ENCODE measurements around the gene GPA33.

GPA33 gene

DNA sequence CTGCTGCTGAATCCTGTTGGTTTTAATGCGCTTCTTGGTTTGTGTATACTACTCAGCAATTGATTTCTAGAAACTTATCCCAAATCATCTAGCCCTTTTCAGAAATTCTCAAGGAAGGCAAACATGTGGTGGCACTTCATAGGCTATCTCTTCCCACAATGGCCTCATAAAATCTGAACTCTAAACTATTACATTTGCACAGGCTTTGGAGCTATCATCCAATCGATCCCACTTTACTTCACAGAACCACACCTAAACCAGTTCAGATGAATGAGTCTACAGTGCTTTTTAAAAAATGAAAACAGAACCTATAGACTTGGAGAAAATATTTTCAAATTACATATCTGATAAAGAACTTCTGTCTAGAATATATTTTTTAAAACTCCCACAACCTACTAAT, 10.6 kb upstream of the GPA33 start:
- Histone ChIP-seq H3K9me2 (ENCODE audit: low read depth, low read length) (no peaks in the 10 kb centered on the region), H3K36me3 (ENCODE audit: insufficient read depth, low read length) (no peaks in the 10 kb centered on the region), H3K4me2 (ENCODE audit: low read length) (no peak overlapping the region), H3K27me3 (ENCODE audit: insufficient read depth, low read length) (peaks cover 8% of the 10 kb centered on the region; the same call in 1 of the 2 replicates), H3F3A (ENCODE audit: insufficient read depth, low read length) (no peaks in the 10 kb centered on the region), H3K79me2 (ENCODE audit: insufficient read depth, low read length) (no peaks in the 10 kb centered on the region), H3K4me3 (ENCODE audit: low read depth, low read length, poor library complexity, severe bottlenecking) (no peak overlapping the region), H4K20me1 (ENCODE audit: insufficient read depth, low read length) (no peaks in the 10 kb centered on the region), H3K4me1 (ENCODE audit: insufficient read depth, low read length, severe bottlenecking) (peaks cover 20% of the 10 kb centered on the region), H2AFZ (ENCODE audit: low read length) (no peak overlapping the region), H3K9me3 (ENCODE audit: low read length) (peaks cover 3% of the 10 kb centered on the region; the same call in 1 of the 2 replicates), H3K9ac (ENCODE audit: low read length) (no peak overlapping the region), H3K27ac (ENCODE audit: low read depth, low read length, poor library complexity, severe bottlenecking) (no peak overlapping the region)
- no peak for TF ChIP-seq EZH2 (IDR thresholded peaks at IDR 0.05; ENCODE audit: borderline replicate concordance, low read length)
- TF ChIP-seq, protein P1, sequence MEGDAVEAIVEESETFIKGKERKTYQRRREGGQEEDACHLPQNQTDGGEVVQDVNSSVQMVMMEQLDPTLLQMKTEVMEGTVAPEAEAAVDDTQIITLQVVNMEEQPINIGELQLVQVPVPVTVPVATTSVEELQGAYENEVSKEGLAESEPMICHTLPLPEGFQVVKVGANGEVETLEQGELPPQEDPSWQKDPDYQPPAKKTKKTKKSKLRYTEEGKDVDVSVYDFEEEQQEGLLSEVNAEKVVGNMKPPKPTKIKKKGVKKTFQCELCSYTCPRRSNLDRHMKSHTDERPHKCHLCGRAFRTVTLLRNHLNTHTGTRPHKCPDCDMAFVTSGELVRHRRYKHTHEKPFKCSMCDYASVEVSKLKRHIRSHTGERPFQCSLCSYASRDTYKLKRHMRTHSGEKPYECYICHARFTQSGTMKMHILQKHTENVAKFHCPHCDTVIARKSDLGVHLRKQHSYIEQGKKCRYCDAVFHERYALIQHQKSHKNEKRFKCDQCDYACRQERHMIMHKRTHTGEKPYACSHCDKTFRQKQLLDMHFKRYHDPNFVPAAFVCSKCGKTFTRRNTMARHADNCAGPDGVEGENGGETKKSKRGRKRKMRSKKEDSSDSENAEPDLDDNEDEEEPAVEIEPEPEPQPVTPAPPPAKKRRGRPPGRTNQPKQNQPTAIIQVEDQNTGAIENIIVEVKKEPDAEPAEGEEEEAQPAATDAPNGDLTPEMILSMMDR (IDR thresholded peaks at IDR 0.05; ENCODE audit: low read length): no peak

DNA sequence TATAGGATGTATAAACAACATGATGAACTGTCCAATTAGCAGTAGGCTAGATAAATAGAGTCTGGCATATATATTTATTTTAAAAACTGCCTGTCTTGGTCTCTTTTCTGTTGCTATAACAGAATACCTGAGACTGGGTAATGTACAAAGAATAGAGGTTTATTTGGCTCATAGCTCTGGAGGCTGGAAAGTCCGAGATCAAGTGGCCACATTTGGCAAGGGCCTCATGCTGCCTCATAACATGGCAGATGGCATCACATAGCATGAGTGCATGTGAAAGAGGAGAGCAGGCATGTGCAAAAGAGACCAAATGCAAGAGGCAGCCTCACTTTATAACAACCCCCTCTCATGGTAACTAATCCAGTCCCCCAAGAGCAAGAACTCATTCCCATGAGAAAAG, 9.7 kb upstream of the GPA33 start:
- Histone ChIP-seq H2AFZ (ENCODE audit: low read length) (no peak overlapping the region), H3K4me3 (ENCODE audit: low read depth, low read length, poor library complexity, severe bottlenecking) (no peak overlapping the region), H3K79me2 (ENCODE audit: insufficient read depth, low read length) (no peaks in the 10 kb centered on the region), H3K9me2 (ENCODE audit: low read depth, low read length) (no peaks in the 10 kb centered on the region), H3K9me3 (ENCODE audit: low read length) (peaks cover 3% of the 10 kb centered on the region; the same call in 1 of the 2 replicates), H3K4me2 (ENCODE audit: low read length) (no peak overlapping the region), H4K20me1 (ENCODE audit: insufficient read depth, low read length) (no peaks in the 10 kb centered on the region), H3K9ac (ENCODE audit: low read length) (no peak overlapping the region), H3F3A (ENCODE audit: insufficient read depth, low read length) (no peaks in the 10 kb centered on the region), H3K4me1 (ENCODE audit: insufficient read depth, low read length, severe bottlenecking) (peaks cover 11% of the 10 kb centered on the region), H3K27ac (ENCODE audit: low read depth, low read length, poor library complexity, severe bottlenecking) (no peak overlapping the region), H3K36me3 (ENCODE audit: insufficient read depth, low read length) (no peaks in the 10 kb centered on the region), H3K27me3 (ENCODE audit: insufficient read depth, low read length) (peaks cover 8% of the 10 kb centered on the region; the same call in 1 of the 2 replicates)
- TF ChIP-seq EZH2 (IDR thresholded peaks at IDR 0.05; ENCODE audit: borderline replicate concordance, low read length): no peak
- TF ChIP-seq, protein P1 (IDR thresholded peaks at IDR 0.05; ENCODE audit: low read length): no peak

DNA sequence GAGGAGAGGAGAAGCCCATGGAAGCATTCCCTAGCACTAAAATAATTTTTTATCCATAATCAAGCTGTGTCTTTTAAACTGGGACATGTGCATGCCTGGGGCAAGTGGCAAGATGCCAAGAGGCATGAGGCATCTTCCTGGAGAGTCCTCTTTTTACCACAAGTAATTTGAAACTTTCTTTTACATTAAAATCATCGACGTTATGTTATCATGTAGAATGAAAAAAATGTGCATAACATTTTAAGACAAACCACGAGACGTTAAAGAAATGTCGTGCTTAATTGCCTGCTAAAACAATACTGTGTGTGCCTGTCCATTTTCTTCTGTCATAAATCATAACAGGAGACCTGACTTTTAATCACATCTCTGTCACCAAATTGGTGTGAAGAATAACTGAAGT, 5.2 kb upstream of the GPA33 start:
- Histone ChIP-seq H3K79me2 (ENCODE audit: insufficient read depth, low read length) (no peaks in the 10 kb centered on the region), H3K9me2 (ENCODE audit: low read depth, low read length) (no peaks in the 10 kb centered on the region), H3K27ac (ENCODE audit: low read depth, low read length, poor library complexity, severe bottlenecking) (no peak overlapping the region), H3K36me3 (ENCODE audit: insufficient read depth, low read length) (no peaks in the 10 kb centered on the region), H3K27me3 (ENCODE audit: insufficient read depth, low read length) (0 out of 2 replicates have a peak, but pooled peaks cover 12% of the 10 kb centered on the region), H4K20me1 (ENCODE audit: insufficient read depth, low read length) (no peaks in the 10 kb centered on the region), H3K4me2 (ENCODE audit: low read length) (no peak overlapping the region), H3F3A (ENCODE audit: insufficient read depth, low read length) (no peaks in the 10 kb centered on the region), H3K4me3 (ENCODE audit: low read depth, low read length, poor library complexity, severe bottlenecking) (no peak overlapping the region), H3K9me3 (ENCODE audit: low read length) (peaks cover 3% of the 10 kb centered on the region; the same call in 1 of the 2 replicates), H2AFZ (ENCODE audit: low read length) (no peak overlapping the region), H3K9ac (ENCODE audit: low read length) (no peak overlapping the region), H3K4me1 (ENCODE audit: insufficient read depth, low read length, severe bottlenecking) (no peaks in the 10 kb centered on the region)
- TF ChIP-seq, protein P1 (IDR thresholded peaks at IDR 0.05; ENCODE audit: low read length): no peak
- TF ChIP-seq EZH2 (IDR thresholded peaks at IDR 0.05; ENCODE audit: borderline replicate concordance, low read length): no peak
